T-helper 2 cell (primary cell): ENCODE results near the gene FAM222A.
A peak's percentile ranks its signal among the peaks of the same experiment; 100 is the strongest.

ENCODE experiments used
- DNase-seq, 5 experiments: peaks; one replicate each; pipeline versions ENCODE4 v3.0.0 to v3.0.0-alpha.2; 2012 to 2022

FAM222A gene

DNA sequence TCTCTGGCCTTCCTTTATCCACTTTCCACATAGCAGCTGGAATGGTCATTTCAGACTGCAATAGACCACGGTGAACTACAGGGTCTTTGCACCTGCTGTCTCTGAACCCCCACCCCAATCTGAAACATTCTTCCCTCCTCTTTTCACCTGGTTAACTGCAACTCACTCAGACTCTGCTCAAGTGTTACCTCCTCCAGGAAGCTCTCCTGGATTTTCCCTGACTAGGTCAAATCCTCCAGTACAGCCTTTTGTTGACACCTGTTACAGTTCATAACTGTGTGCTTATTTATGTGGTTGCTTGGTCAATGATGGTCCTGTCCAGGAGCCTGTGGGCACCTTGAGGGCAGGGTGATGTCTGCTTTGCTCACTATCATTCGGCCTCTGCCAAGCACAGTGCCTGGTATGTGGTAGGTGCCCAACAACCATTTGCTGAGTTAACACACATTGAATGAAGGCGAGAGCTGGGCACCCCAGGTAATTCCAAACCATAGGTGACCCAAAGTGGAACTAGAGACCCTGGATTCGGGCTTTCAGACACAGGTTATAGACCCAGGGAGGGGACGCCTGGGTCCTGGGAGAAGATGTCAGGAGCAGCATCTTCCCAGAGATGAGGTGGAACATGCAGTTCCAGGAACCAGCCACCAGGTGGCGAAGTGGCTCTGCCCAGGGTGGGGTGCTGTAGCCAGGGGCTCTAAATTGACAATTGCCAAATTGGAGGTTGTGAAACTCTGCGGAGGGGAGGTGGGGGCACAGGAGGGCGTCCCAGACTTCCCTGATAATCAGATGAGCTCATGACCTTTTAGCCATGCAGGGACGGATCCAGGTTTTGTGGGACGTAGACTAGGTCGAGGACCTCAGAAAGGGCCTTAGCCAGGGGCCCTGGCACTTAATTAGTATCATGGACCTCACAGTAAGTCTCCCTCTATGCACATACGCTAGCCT is 91.5 kb downstream of the FAM222A start:
- peak; percentile 48 to 55 (median 51) for DNase-seq

DNA sequence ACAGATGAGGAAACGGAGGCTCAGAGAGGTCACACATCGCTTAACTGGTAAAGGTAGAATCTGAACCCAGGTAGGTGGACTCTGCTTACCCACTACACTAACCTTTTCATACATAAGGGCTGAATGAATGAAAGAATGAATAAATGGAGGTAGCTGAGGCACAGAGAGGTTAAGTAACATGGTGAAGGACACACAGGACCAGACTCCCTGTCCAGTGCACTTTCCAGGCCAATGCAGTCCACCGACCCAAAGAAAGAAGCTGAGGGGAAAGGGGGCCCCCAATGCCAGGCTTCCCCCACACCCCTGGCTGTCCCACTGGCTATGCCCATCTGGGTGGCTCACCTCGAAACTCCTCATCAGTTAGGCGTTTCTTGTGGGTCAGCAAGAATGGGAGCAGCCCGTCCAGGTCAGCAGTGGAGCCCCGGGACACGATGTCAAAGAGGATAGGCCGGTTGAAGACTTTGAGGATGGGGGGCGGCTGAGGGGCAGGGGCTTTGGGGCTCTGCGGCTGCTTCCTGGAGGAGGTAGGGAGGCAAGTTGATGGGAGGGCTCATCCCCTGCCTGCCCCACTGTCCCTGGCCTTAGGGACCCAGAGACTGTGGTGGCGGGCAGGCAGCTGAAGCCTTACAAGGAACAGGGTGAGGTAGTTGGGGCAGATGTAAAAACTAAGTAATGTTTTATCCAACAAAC is 94.5 kb downstream of the FAM222A start:
- no peak for DNase-seq

DNA sequence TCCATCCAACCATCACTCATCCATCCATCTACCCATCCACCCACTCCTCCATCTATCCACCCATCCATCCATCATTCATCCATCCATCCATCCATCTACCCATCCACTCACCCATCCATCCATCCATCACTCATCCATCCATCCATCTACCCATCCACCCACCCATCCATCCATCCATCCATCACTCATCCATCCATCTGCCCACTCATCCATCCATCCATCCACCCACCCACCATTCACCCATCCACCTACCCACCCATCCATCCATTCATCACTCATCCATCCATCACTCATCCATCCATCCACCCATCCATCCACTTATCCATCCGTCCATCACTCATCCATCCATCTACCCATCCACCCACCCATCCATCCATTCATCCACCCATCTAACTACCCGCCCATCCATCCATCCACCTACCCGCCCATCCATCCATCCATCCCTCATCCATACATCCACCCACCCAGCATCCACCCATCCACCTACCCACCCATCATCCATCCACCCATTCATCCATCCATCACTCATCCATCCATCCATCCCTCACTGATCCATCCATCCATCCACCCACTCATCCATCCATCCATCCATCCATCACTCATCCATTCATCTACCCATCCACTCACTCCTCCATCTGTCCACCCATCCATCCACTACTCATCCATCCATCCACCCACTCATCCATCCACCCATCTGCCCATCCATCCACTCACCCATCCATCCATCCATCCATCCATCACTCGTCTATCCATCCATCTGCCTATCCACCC is 95.4 kb downstream of the FAM222A start:
- no peak for DNase-seq

GRCh38 chr12:109810954-109811623 is 97.5 kb downstream of the FAM222A start:
- DNase-seq: no peak

DNA sequence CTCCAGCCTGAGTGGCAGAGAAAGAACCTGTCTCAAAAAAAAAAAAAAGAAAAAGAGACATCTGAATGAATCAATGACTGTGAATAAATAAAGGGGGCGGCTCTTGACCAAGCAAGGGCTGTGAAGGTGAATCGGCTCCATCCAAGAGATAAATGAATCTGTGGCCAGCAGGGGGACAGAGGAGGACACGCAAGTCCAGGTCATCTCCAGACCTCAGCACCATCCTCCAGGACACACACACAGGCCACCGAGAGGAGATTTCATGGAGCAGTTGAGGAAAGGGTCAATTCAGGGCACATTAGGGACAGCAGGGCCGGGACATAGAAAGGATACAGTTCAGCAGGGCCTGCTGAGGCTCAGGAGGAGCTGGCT is 98.0 kb downstream of the FAM222A start:
- no peak for DNase-seq

- no peak for DNase-seq
These were observed 100.3 kb downstream of the FAM222A start for GRCh38 chr12:109813810-109814416.

DNA sequence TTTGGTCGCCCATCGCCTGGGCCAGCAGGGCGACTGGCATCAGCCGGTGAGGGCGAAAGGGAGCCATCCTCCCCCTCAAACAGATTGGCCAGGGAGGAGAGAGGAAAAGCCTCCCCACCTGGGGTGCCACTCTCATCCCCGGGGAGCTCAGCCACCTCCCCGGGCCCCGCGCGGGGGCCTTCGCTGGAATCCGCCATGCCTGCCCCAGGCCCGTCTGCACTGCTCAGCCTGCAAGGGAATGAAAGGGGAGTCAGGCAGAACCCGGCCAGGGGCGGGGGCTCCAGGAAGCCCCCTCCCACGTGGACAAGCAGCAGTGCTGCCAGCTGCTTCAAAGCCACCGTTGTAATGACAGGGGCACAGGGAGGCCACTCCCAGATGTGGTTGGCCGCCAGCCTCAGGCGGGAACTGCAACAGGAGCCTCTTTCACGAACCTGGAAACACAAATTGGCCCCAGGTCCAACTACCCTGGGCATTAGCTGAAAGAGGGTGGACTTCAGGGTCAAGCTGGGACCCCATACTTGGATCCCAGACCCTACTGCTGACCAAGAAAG is 101.0 kb downstream of the FAM222A start:
- DNase-seq: no peak

GRCh38 chr12:109815225-109815624 is 101.6 kb downstream of the FAM222A start:
- DNase-seq: no peak

DNA sequence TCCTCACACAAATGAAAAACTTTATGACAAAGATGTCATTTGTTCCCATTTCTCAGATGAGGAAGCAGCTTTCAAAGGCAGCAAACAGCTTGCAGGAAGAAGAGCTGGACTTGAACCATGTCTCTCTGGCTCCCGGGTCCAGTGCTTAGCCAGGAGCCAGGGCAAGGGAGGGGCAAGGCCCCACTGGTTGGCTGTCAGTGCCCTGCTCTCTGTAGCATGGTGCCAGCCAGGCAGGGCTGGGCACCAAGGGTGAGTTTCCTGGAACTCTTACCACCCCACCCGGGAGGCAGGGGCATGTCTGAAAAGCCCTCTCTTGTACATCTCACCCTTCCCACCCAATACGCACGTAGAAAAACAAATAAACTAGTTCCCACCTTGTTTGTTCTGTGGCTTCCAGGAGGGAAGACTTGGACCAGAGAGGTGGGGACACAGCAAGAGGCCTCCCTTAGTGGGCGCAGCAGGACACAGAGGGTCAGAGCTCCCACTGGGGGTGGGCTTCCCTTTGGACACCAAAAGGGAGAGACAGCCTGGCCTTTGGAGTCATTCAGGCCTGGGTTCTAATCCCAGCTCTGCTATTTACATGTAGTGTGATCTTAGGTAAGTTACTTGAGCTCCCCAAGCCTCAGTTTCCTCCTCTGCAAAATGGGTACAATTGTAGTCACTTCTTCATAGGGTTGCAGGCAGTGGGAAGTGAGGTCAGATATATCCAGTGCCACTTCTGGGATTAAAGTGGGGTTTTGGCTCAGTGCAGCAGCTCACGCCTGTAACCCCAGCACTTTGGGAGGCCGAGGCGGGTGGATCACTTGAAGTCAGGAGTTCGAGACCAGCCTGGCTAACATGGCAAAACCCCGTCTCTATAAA is 102.4 kb downstream of the FAM222A start:
- no peak for DNase-seq

DNA sequence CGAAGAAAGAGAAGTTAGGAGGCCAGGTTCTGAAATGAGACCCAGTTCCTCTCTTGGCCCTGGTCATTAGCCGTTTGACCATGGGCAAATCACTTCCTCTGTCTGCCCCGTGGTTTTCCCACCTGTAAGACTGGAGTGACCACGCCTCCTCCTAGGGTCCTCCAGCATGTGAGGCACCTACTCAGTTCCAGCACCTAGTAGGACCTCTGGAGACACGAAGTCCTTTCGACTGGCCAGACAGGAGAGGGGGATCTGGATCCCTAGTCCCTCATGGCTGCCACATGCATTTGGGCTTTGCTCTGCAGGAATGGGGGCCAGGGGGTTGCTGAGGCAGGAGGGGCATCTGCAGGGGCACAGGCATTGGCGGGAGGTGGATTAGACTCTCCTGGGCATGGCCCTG is 103.2 kb downstream of the FAM222A start:
- DNase-seq: no peak

DNA sequence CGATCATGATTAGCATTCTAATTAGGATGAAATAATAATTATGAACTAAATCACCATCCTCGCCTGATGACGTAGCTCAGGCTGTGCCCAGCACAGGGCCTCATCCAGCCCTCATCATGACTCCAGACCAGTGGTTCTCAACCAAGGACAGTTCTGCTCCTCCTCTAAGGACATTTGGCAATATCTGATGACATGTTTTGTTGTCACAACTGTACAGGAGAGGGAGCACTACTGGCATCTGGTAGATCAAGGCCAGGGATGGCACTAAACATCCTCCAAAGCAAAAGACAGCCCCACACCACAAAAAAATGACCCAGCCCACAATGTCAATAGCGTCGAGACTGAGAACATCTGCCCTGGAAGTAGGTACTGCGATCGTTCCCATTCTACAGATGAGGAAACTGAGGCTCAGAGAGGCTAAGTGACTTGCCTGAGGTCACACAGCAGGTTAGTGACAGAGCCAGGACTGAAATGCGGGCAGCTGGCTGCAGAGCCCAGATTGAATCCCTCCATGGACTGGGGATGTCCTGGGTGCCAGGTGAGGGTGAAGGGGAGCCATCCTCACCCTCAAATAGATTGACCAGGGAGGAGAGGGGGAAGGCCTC is 104.1 kb downstream of the FAM222A start:
- DNase-seq: no peak

DNA sequence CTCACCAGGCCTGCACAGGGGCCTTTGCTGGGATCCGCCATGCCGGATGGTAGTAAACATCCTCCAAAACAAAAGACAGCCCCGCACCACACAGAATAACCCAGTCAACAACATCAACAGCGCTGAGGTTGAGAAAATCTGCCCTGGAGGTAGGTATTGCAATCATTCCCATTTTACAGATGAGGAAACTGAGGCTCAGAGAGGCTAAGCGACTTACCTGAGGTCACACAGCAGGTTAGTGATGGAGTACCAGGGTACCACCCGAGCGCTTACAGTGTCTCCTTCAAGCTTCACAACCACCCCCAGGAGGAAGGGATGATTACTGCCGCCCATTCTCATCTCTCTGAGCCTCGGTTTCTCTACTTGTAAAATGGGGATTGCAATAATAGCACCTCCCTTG is 104.6 kb downstream of the FAM222A start:
- DNase-seq: no peak

DNA sequence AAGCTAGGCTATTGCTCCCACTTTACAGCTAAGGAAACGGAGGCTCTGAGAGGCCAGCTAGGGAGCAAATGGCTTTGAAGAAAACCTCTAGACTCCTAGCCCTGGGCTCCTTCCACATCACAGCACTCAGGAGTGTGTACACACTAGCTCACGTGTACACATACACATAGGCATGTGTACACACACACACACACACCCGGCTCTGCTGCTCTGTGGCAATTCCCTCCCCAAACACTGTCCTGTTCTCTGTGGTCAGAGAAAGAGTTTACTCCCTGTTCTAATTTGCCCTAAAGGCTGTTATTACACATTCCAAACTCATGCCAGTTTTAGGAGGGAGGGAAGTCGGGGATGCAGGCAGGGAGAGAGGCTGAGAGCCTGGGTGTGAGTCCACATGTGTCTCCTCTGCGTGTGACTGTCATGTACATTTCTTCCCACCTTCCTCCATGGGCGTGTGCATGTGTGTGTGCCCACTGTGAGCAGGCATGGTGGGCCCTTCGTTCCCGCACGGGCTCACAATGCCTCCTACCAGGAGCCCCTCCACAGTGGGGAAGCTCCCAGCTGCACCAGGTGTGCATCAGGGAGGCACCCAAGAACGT is 105.4 kb downstream of the FAM222A start:
- no peak for DNase-seq
